ENCODE measurements around the gene IRF4.

IRF4 gene

GRCh38 chr6:398065-398464 lies 6.5 kb downstream of the IRF4 start:
- Histone ChIP-seq H3K36me3 (ENCODE audit: insufficient read depth, low read length) (no peaks in the 10 kb centered on the region), H3K9ac (ENCODE audit: low read length) (no peak overlapping the region), H3K4me1 (ENCODE audit: insufficient read depth, low read length) (no peaks in the 10 kb centered on the region), H3K27me3 (ENCODE audit: control insufficient read depth in 1 of 2, insufficient read depth in 2 of 2, low read length in 2 of 2) (peaks cover 7 to 14% of the 10 kb centered on the region in 2 donors), H3K9me3 (ENCODE audit: low read length) (no peaks in the 10 kb centered on the region), H3K4me3 (ENCODE audit: low read depth in 1 of 2, low read length in 2 of 2) (no peak overlapping the region), H3K27ac (ENCODE audit: low read depth, low read length) (no peak overlapping the region)

GRCh38 chr6:398558-399078 lies 7.1 kb downstream of the IRF4 start:
- Histone ChIP-seq H3K4me3 (ENCODE audit: low read depth in 1 of 2, low read length in 2 of 2) (no peak overlapping the region), H3K27ac (ENCODE audit: low read depth, low read length) (no peak overlapping the region), H3K9me3 (ENCODE audit: low read length) (no peaks in the 10 kb centered on the region), H3K4me1 (ENCODE audit: insufficient read depth, low read length) (no peaks in the 10 kb centered on the region), H3K36me3 (ENCODE audit: insufficient read depth, low read length) (no peaks in the 10 kb centered on the region), H3K27me3 (ENCODE audit: control insufficient read depth in 1 of 2, insufficient read depth in 2 of 2, low read length in 2 of 2) (peaks cover 7 to 8% of the 10 kb centered on the region in 2 donors), H3K9ac (ENCODE audit: low read length) (no peak overlapping the region)

- Histone ChIP-seq H3K9ac (ENCODE audit: low read length) (no peak overlapping the region), H3K27me3 (ENCODE audit: control insufficient read depth in 1 of 2, insufficient read depth in 2 of 2, low read length in 2 of 2) (peaks cover 0 to 3% of the 10 kb centered on the region in 2 donors), H3K4me1 (ENCODE audit: insufficient read depth, low read length) (no peaks in the 10 kb centered on the region), H3K27ac (ENCODE audit: low read depth, low read length) (no peak overlapping the region), H3K36me3 (ENCODE audit: insufficient read depth, low read length) (no peaks in the 10 kb centered on the region), H3K9me3 (ENCODE audit: low read length) (no peaks in the 10 kb centered on the region), H3K4me3 (ENCODE audit: low read depth in 1 of 2, low read length in 2 of 2) (no peak overlapping the region)
Measured at GRCh38 chr6:399785-400534, 8.4 kb downstream of the IRF4 start.

- no peaks in the 10 kb centered on the region for H3K36me3 ChIP-seq (ENCODE audit: insufficient read depth, low read length)
- no peak overlapping the region for H3K4me3 ChIP-seq (ENCODE audit: low read depth in 1 of 2, low read length in 2 of 2)
- no peak overlapping the region for H3K27ac ChIP-seq (ENCODE audit: low read depth, low read length)
- no peaks in the 10 kb centered on the region for H3K4me1 ChIP-seq (ENCODE audit: insufficient read depth, low read length)
- H3K27me3 ChIP-seq (ENCODE audit: control insufficient read depth in 1 of 2, insufficient read depth in 2 of 2, low read length in 2 of 2) = no peaks in the 10 kb centered on the region
- H3K9ac ChIP-seq (ENCODE audit: low read length) = no peak overlapping the region
- H3K9me3 ChIP-seq (ENCODE audit: low read length) = no peaks in the 10 kb centered on the region
Measured at GRCh38 chr6:400815-401214, 9.3 kb downstream of the IRF4 start.

- Histone ChIP-seq H3K4me3 (ENCODE audit: low read depth in 1 of 2, low read length in 2 of 2) (no peak overlapping the region), H3K27ac (ENCODE audit: low read depth, low read length) (no peak overlapping the region), H3K36me3 (ENCODE audit: insufficient read depth, low read length) (no peaks in the 10 kb centered on the region), H3K9me3 (ENCODE audit: low read length) (no peaks in the 10 kb centered on the region), H3K4me1 (ENCODE audit: insufficient read depth, low read length) (no peaks in the 10 kb centered on the region), H3K27me3 (ENCODE audit: control insufficient read depth in 1 of 2, insufficient read depth in 2 of 2, low read length in 2 of 2) (no peaks in the 10 kb centered on the region), H3K9ac (ENCODE audit: low read length) (no peak overlapping the region)
Measured at GRCh38 chr6:401239-401993, 9.9 kb downstream of the IRF4 start.

- no peaks in the 10 kb centered on the region for H3K27me3 ChIP-seq (ENCODE audit: control insufficient read depth in 1 of 2, insufficient read depth in 2 of 2, low read length in 2 of 2)
- H3K9me3 ChIP-seq (ENCODE audit: low read length) = no peaks in the 10 kb centered on the region
- H3K4me3 ChIP-seq (ENCODE audit: low read depth in 1 of 2, low read length in 2 of 2) = no peak overlapping the region
- no peaks in the 10 kb centered on the region for H3K36me3 ChIP-seq (ENCODE audit: insufficient read depth, low read length)
- H3K4me1 ChIP-seq (ENCODE audit: insufficient read depth, low read length) = no peaks in the 10 kb centered on the region
- no peak overlapping the region for H3K27ac ChIP-seq (ENCODE audit: low read depth, low read length)
- no peak overlapping the region for H3K9ac ChIP-seq (ENCODE audit: low read length)
Measured at GRCh38 chr6:401994-402640, 10.6 kb downstream of the IRF4 start.

GRCh38 chr6:402901-403658 lies 11.5 kb downstream of the IRF4 start:
- Histone ChIP-seq H3K9ac (ENCODE audit: low read length) (no peak overlapping the region), H3K9me3 (ENCODE audit: low read length) (no peaks in the 10 kb centered on the region), H3K4me3 (ENCODE audit: low read depth in 1 of 2, low read length in 2 of 2) (no peak overlapping the region), H3K27ac (ENCODE audit: low read depth, low read length) (no peak overlapping the region), H3K36me3 (ENCODE audit: insufficient read depth, low read length) (no peaks in the 10 kb centered on the region), H3K4me1 (ENCODE audit: insufficient read depth, low read length) (no peaks in the 10 kb centered on the region), H3K27me3 (ENCODE audit: control insufficient read depth in 1 of 2, insufficient read depth in 2 of 2, low read length in 2 of 2) (no peaks in the 10 kb centered on the region)

GRCh38 chr6:403659-404655 lies 12.4 kb downstream of the IRF4 start:
- Histone ChIP-seq H3K4me1 (ENCODE audit: insufficient read depth, low read length) (peaks cover 4% of the 10 kb centered on the region), H3K27ac (ENCODE audit: low read depth, low read length) (no peak overlapping the region), H3K27me3 (ENCODE audit: control insufficient read depth in 1 of 2, insufficient read depth in 2 of 2, low read length in 2 of 2) (no peaks in the 10 kb centered on the region), H3K9ac (ENCODE audit: low read length) (no peak overlapping the region), H3K36me3 (ENCODE audit: insufficient read depth, low read length) (no peaks in the 10 kb centered on the region), H3K4me3 (ENCODE audit: low read depth in 1 of 2, low read length in 2 of 2) (no peak overlapping the region), H3K9me3 (ENCODE audit: low read length) (no peaks in the 10 kb centered on the region)

- H3K4me3 ChIP-seq (ENCODE audit: low read depth in 1 of 2, low read length in 2 of 2) = no peak overlapping the region
- no peaks in the 10 kb centered on the region for H3K9me3 ChIP-seq (ENCODE audit: low read length)
- H3K36me3 ChIP-seq (ENCODE audit: insufficient read depth, low read length) = no peaks in the 10 kb centered on the region
- peaks cover 4% of the 10 kb centered on the region for H3K4me1 ChIP-seq (ENCODE audit: insufficient read depth, low read length)
- H3K9ac ChIP-seq (ENCODE audit: low read length) = no peak overlapping the region
- no peak overlapping the region for H3K27ac ChIP-seq (ENCODE audit: low read depth, low read length)
- no peaks in the 10 kb centered on the region for H3K27me3 ChIP-seq (ENCODE audit: control insufficient read depth in 1 of 2, insufficient read depth in 2 of 2, low read length in 2 of 2)
Measured at GRCh38 chr6:404685-405423, 13.3 kb downstream of the IRF4 start.

GRCh38 chr6:408148-408547 lies 16.6 kb downstream of the IRF4 start:
- H3K36me3 ChIP-seq (ENCODE audit: insufficient read depth, low read length) = no peaks in the 10 kb centered on the region
- H3K9me3 ChIP-seq (ENCODE audit: low read length) = no peaks in the 10 kb centered on the region
- H3K27me3 ChIP-seq (ENCODE audit: control insufficient read depth in 1 of 2, insufficient read depth in 2 of 2, low read length in 2 of 2) = no peaks in the 10 kb centered on the region
- no peak overlapping the region for H3K9ac ChIP-seq (ENCODE audit: low read length)
- no peak overlapping the region for H3K4me3 ChIP-seq (ENCODE audit: low read depth in 1 of 2, low read length in 2 of 2)
- peaks cover 4% of the 10 kb centered on the region for H3K4me1 ChIP-seq (ENCODE audit: insufficient read depth, low read length)
- no peak overlapping the region for H3K27ac ChIP-seq (ENCODE audit: low read depth, low read length)
